Mesendoderm (in vitro differentiated cells): ENCODE results near the gene TUBG2.
"Not testable (repeated sequence)": the region's sequence is repeated elsewhere in the genome, so short reads cannot be mapped to it uniquely, and the experiment has no call there.

Source experiments
- DNase-seq: peaks from one replicate; pipeline ENCODE4 v3.0.0; 2013
- H2AK5ac ChIP-seq: 2 replicates; pipeline ENCODE4 v1.6.1; 2013; ENCODE audit warnings: low read length, inconsistent platforms
- H2BK120ac ChIP-seq: 2 replicates; pipeline ENCODE4 v1.6.1; 2013; ENCODE audit warnings: low read depth, mild to moderate bottlenecking, low read length, moderate library complexity, mixed read lengths
- H2BK15ac ChIP-seq: replicated peaks from 2 replicates; pipeline ENCODE4 v1.6.1; 2013; ENCODE audit warnings: low read depth, mild to moderate bottlenecking, moderate library complexity
- H2BK5ac ChIP-seq: 2 replicates; pipeline ENCODE4 v1.6.1; 2013; ENCODE audit warnings: low read length, inconsistent platforms
- H3K18ac ChIP-seq: 2 replicates; pipeline ENCODE4 v1.6.1; 2013; ENCODE audit warnings: mild to moderate bottlenecking, low read length, mixed read lengths
- H3K23ac ChIP-seq: one replicate; pipeline ENCODE4 v1.6.1; 2013; ENCODE audit warnings: low read length
- H3K27ac ChIP-seq: 2 replicates; pipeline ENCODE4 v1.5.1; 2013; ENCODE audit warnings: low read depth, mild to moderate bottlenecking, inconsistent platforms, low read length, moderate library complexity
- H3K27me3 ChIP-seq: 2 replicates; pipeline ENCODE4 v1.6.1; 2013; ENCODE audit warnings: low read length, control low read depth, mild to moderate bottlenecking, inconsistent platforms; ENCODE audit not compliant: insufficient read depth, poor library complexity
- H3K36me3 ChIP-seq: 2 replicates; pipeline ENCODE4 v1.6.1; 2013; ENCODE audit warnings: low read length, inconsistent platforms; ENCODE audit not compliant: control insufficient read depth, insufficient read depth
- H3K4ac ChIP-seq: one replicate; pipeline ENCODE4 v1.6.1; 2013; ENCODE audit warnings: low read depth, mild to moderate bottlenecking, low read length, moderate library complexity
- H3K4me1 ChIP-seq: 2 replicates; pipeline ENCODE4 v1.6.1; 2013; ENCODE audit warnings: low read depth, low read length, inconsistent platforms; ENCODE audit not compliant: control insufficient read depth
- H3K4me2 ChIP-seq: 2 replicates; pipeline ENCODE4 v1.6.1; 2013; ENCODE audit warnings: low read length
- H3K4me3 ChIP-seq: 2 replicates; pipeline ENCODE4 v1.5.1; 2013; ENCODE audit warnings: mild to moderate bottlenecking, low read length
- H3K56ac ChIP-seq: one replicate; pipeline ENCODE4 v1.6.1; 2013; ENCODE audit warnings: low read length
- H3K79me1 ChIP-seq: 2 replicates; pipeline ENCODE4 v1.6.1; 2013; ENCODE audit warnings: low read length, inconsistent platforms
- H3K79me2 ChIP-seq: 2 replicates; pipeline ENCODE4 v1.6.1; 2013; ENCODE audit warnings: mild to moderate bottlenecking, low read length; ENCODE audit not compliant: control insufficient read depth, insufficient read depth
- H3K9ac ChIP-seq: 2 replicates; pipeline ENCODE4 v1.6.1; 2013; ENCODE audit warnings: low read length, inconsistent platforms
- H4K5ac ChIP-seq: one replicate; pipeline ENCODE4 v1.6.1; 2013; ENCODE audit warnings: low read length
- H4K8ac ChIP-seq: one replicate; pipeline ENCODE4 v1.6.1; 2013; ENCODE audit warnings: low read depth, mild to moderate bottlenecking, control low read depth, low read length, moderate library complexity
- WGBS: extraction: QIAGEN DNeasy Blood & Tissue Kit; methylation state at CpG from one replicate; pipeline ENCODE4 v1.1.7; 2013; ENCODE audit warnings: low lambda C conversion rate, missing lambda C conversion rate; ENCODE audit not compliant: insufficient coverage; ENCODE audit errors: extremely low coverage; 5-methylcytosine and 5-hydroxymethylcytosine counted together

Gene TUBG2

DNA sequence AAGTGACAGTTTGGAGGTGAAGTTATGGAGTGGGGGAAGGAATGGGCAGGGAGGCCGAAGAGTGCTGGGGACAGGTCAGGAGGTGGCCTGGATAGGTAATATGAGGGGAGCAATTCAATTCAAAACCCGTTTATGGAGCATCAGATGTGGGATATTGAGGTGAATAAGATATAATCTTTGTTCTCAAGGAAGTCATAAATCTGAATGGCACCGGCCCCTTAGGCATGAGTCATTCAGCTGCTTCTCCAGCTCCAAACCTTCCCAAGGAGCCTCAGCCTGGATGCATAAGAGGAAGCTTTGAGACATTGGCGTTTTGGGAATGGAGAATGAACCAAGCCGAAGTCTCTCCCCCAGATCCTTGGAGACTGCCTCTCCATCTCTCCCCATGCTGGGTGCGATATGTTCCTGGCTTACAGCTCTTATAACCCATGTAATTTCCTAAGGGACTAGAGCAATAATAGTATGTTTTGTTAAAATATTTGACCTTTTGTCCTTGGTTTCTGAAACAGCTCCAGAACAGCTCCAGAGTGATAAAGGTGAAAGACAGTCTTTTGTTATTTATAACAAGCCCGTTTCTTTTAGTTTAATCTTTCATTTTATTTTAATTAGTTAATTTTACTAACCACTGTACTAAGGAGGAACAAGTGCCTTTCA, 1.7 kb downstream of the TUBG2 start:
- no peak overlapping the region for H3K4me3 ChIP-seq

GRCh38 chr17:42665581-42666001, 6.5 kb downstream of the TUBG2 start:
- H3K18ac ChIP-seq, result no peak overlapping the region
- H2AK5ac ChIP-seq, result no peak overlapping the region
- H3K79me2 ChIP-seq, result no peaks in the 10 kb centered on the region
- no peak for DNase-seq
- H2BK5ac ChIP-seq, result no peak overlapping the region
- H3K36me3 ChIP-seq, result no peaks in the 10 kb centered on the region
- H3K27me3 ChIP-seq, result no peaks in the 10 kb centered on the region
- H3K56ac ChIP-seq, result no peak overlapping the region
- H4K5ac ChIP-seq, result no peak overlapping the region
- no peaks in the 10 kb centered on the region for H3K79me1 ChIP-seq
- no peak overlapping the region for H2BK120ac ChIP-seq
- H3K4me3 ChIP-seq, result no peak overlapping the region
- H3K23ac ChIP-seq, result no peak overlapping the region
- no peak overlapping the region for H2BK15ac ChIP-seq
- H3K27ac ChIP-seq, result no peak overlapping the region
- no CpG with 5 or more reads among the region's 14 CpGs for WGBS
- no peak overlapping the region for H4K8ac ChIP-seq
- H3K4ac ChIP-seq, result no peak overlapping the region
- no peak overlapping the region for H3K9ac ChIP-seq
- H3K4me1 ChIP-seq, result peaks cover under 1% of the 10 kb centered on the region
- H3K4me2 ChIP-seq, result no peak overlapping the region

More for the DNA sequence above, 1.7 kb downstream of the TUBG2 start:
- Histone ChIP-seq H2BK120ac (no peak overlapping the region), H4K8ac (no peak overlapping the region), H3K27me3 (no peaks in the 10 kb centered on the region), H3K4me2 (no peak overlapping the region), H3K23ac (no peak overlapping the region), H3K4ac (no peak overlapping the region), H3K9ac (no peak overlapping the region), H3K79me2 (no peaks in the 10 kb centered on the region), H2AK5ac (no peak overlapping the region), H3K4me1 (peaks cover 5% of the 10 kb centered on the region), H3K79me1 (peaks cover 3% of the 10 kb centered on the region), H2BK15ac (no peak overlapping the region), H3K36me3 (no peaks in the 10 kb centered on the region), H4K5ac (no peak overlapping the region), H3K18ac (no peak overlapping the region), H3K56ac (peak overlapping the region; percentile 28), H2BK5ac (no peak overlapping the region), H3K27ac (no peak overlapping the region)
- no CpG with 5 or more reads among the region's 7 CpGs for WGBS
- DNase-seq, result peak; percentile 21

DNA sequence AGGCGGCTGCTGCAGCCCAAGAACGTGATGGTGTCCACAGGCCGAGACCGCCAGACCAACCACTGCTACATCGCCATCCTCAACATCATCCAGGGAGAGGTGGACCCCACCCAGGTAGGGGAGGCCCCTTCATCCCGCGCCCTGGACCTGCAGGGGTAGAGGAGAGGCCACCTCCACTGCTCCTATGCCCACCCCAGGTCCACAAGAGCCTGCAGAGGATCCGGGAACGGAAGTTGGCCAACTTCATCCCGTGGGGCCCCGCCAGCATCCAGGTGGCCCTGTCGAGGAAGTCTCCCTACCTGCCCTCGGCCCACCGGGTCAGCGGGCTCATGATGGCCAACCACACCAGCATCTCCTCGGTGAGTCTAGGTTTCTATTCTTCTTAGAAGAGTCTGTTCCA, 7.0 kb downstream of the TUBG2 start:
- not testable (repeated sequence) for H2BK5ac ChIP-seq, DNase-seq, H3K4ac ChIP-seq, H3K79me2 ChIP-seq, H2BK120ac ChIP-seq, H3K4me3 ChIP-seq, H4K8ac ChIP-seq, H2AK5ac ChIP-seq, H3K56ac ChIP-seq, H4K5ac ChIP-seq, H3K4me2 ChIP-seq, H3K27ac ChIP-seq, H2BK15ac ChIP-seq, H3K4me1 ChIP-seq, H3K36me3 ChIP-seq, H3K18ac ChIP-seq, H3K27me3 ChIP-seq, H3K79me1 ChIP-seq, H3K9ac ChIP-seq, H3K23ac ChIP-seq
- no CpG with 5 or more reads among the region's 16 CpGs for WGBS

DNA sequence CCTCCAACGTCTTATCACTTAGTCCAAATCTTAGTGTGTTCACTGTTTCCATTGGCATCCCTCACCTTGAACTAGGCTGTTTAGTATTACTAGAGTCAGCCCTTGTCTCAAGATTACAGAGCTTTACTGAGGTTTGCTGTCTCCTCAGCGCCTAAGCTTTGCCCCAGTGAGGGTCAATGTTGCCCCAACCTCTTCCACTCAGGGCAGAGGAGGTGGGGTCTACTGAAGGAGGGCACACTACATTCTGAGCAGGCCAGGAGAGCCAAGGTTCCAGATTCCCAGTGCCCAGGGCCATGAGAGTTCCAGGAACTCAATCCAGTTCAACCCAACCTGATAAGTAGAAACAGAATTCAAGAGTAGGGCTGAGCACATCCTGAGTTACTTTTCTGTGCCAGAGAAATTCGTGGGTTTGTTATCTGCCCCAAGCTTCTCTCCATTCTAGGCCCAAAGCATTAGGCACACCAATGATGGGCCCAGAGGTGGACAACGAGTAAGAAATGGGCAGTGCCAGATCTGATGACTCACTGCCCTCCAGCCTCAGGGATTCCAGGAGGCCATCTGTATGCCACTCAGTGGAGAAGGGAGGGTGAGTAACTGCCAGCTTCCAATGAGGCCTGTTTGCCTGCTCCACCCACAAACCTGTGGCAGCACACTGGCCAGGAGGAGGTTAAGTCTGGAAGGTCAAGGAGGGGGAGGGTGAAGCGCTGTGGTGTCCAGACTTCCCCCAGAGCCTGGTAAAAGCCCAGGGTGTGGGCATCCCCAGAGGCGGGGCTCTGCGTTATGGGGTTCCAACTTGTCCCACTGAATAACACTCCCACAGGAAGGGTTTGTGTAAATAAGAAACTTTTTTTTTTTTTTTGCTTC, 8.2 kb downstream of the TUBG2 start:
- H4K8ac ChIP-seq, result no peak overlapping the region

DNA sequence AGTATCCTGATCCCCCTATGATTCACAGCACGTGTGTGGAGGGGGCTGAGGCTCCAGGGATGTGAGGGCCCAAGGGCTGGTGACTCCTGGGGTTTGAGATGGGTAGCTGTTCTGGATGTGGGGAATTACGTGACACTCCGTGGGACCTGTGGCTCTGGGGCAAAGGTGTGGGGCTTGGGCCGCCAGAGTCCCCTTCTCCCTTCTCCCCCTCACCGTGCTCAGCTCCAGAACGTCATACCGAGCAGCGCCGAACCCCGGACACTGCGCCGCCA, 10.6 kb downstream of the TUBG2 start:
- Histone ChIP-seq H3K4me3 (no peak overlapping the region), H3K4me2 (peak overlapping the region; percentile 21), H2AK5ac (no peak overlapping the region), H3K27ac (peak overlapping the region; percentile 47), H3K27me3 (no peaks in the 10 kb centered on the region), H4K5ac (no peak overlapping the region), H3K56ac (peak overlapping the region; percentile 86), H3K4ac (peak overlapping the region; percentile 64), H3K9ac (peak overlapping the region; percentile 73), H3K79me1 (no peaks in the 10 kb centered on the region), H3K4me1 (no peaks in the 10 kb centered on the region), H2BK5ac (no peak overlapping the region), H3K79me2 (no peaks in the 10 kb centered on the region), H3K23ac (no peak overlapping the region), H3K18ac (peak overlapping the region; percentile 33), H3K36me3 (no peaks in the 10 kb centered on the region), H2BK120ac (no peak overlapping the region), H2BK15ac (no peak overlapping the region), H4K8ac (no peak overlapping the region)
- DNase-seq, result no peak
- WGBS, result no CpG with 5 or more reads among the region's 12 CpGs

More for the DNA sequence above, 8.2 kb downstream of the TUBG2 start:
- Histone ChIP-seq H2AK5ac (no peak overlapping the region), H2BK5ac (no peak overlapping the region), H3K27ac (no peak overlapping the region), H3K4me1 (no peaks in the 10 kb centered on the region), H3K4ac (no peak overlapping the region), H3K79me2 (no peaks in the 10 kb centered on the region), H3K27me3 (no peaks in the 10 kb centered on the region), H3K4me2 (no peak overlapping the region), H3K36me3 (no peaks in the 10 kb centered on the region), H3K23ac (no peak overlapping the region), H4K5ac (no peak overlapping the region), H2BK15ac (no peak overlapping the region), H2BK120ac (no peak overlapping the region), H3K9ac (no peak overlapping the region), H3K79me1 (no peaks in the 10 kb centered on the region), H3K56ac (no peak overlapping the region), H3K4me3 (no peak overlapping the region), H3K18ac (no peak overlapping the region)
- DNase-seq, result no peak
- WGBS, result no CpG with 5 or more reads among the region's 7 CpGs
